Measurements from ENCODE around the gene ZNF446. TPM values are rescaled to one million over a fixed set of nuclear protein-coding genes. Genes with fewer than 3 reads are reported as not detected.
"Not testable (repeated sequence)": the region's sequence is repeated elsewhere in the genome, so short reads cannot be mapped to it uniquely, and the experiment has no call there.

Gene ZNF446
- total RNA-seq, 1 donor from 2014 or later: 6.6 TPM

- Mint-ChIP-seq H3K27ac (peak overlapping the region; percentile 64), H3K4me3 (peak overlapping the region; percentile 40), H3K27me3 (ENCODE audit: insufficient read depth) (no peaks in the 10 kb centered on the region), H3K9me3 (no peaks in the 10 kb centered on the region), H3K36me3 (ENCODE audit: low read depth) (peaks cover 12% of the 10 kb centered on the region), H3K4me1 (ENCODE audit: low read depth) (peaks cover 25% of the 10 kb centered on the region)
- DNase-seq (ENCODE audit: low spot score): no peak
- intact Hi-C loops (cut with micrococcal nuclease): no loop called here
These were observed 1.7 kb upstream of the ZNF446 start for GRCh38 chr19:58474291-58474996.

- peak overlapping the region; percentile 88 for H3K4me3 Mint-ChIP-seq
These were observed 997 bp upstream of the ZNF446 start for GRCh38 chr19:58474997-58475713.

GRCh38 chr19:58476498-58477015, 405 bp downstream of the ZNF446 start:
- H3K27ac Mint-ChIP-seq: peak overlapping the region; percentile 89
- peaks cover 25% of the 10 kb centered on the region for H3K4me1 Mint-ChIP-seq (ENCODE audit: low read depth)
- intact Hi-C loops (cut with micrococcal nuclease): loop anchor here (1.0 to 2.0 kb wide), 9 partner anchors 12 to 150 kb away; partner anchors contain the start of genes TRIM28, ZBTB45, ZNF584 and ZSCAN22
- no peaks in the 10 kb centered on the region for H3K9me3 Mint-ChIP-seq
- no peaks in the 10 kb centered on the region for H3K27me3 Mint-ChIP-seq (ENCODE audit: insufficient read depth)
- H3K36me3 Mint-ChIP-seq (ENCODE audit: low read depth): peaks cover 12% of the 10 kb centered on the region
- no peak for DNase-seq (ENCODE audit: low spot score)
- H3K4me3 Mint-ChIP-seq: peak overlapping the region; percentile 88

More at GRCh38 chr19:58474997-58475713, 997 bp upstream of the ZNF446 start:
- no peaks in the 10 kb centered on the region for H3K27me3 Mint-ChIP-seq (ENCODE audit: insufficient read depth)
- peaks cover 25% of the 10 kb centered on the region for H3K4me1 Mint-ChIP-seq (ENCODE audit: low read depth)
- no peaks in the 10 kb centered on the region for H3K9me3 Mint-ChIP-seq
- DNase-seq (ENCODE audit: low spot score): no peak
- H3K36me3 Mint-ChIP-seq (ENCODE audit: low read depth): peaks cover 12% of the 10 kb centered on the region
- intact Hi-C loops (cut with micrococcal nuclease): loop anchor here (1.0 kb wide), 7 partner anchors 8 to 1040 kb away; partner anchors contain the start of genes ERVK3-1, RPS5, ZNF132 and ZNF324
- H3K27ac Mint-ChIP-seq: peak overlapping the region; percentile 99

GRCh38 chr19:58477130-58477529, 978 bp downstream of the ZNF446 start:
- Mint-ChIP-seq H3K4me3 (peak overlapping the region; percentile 88), H3K27me3 (ENCODE audit: insufficient read depth) (no peaks in the 10 kb centered on the region), H3K27ac (peak overlapping the region; percentile 89), H3K36me3 (ENCODE audit: low read depth) (peaks cover 12% of the 10 kb centered on the region), H3K4me1 (ENCODE audit: low read depth) (peaks cover 25% of the 10 kb centered on the region), H3K9me3 (no peaks in the 10 kb centered on the region)
- DNase-seq (ENCODE audit: low spot score): no peak
- intact Hi-C loops (cut with micrococcal nuclease): loop anchor here (2.0 kb wide), 1 partner anchor 150 kb away; the partner anchor contains the start of gene ZSCAN22

- intact Hi-C loops (cut with micrococcal nuclease): loop anchor here (2.0 kb wide), 1 partner anchor 151 kb away; the partner anchor contains the start of gene ZSCAN22
- H3K4me3 Mint-ChIP-seq: no peak overlapping the region
- peaks cover 31% of the 10 kb centered on the region for H3K4me1 Mint-ChIP-seq (ENCODE audit: low read depth)
- no peak for DNase-seq (ENCODE audit: low spot score)
- peaks cover 11% of the 10 kb centered on the region for H3K36me3 Mint-ChIP-seq (ENCODE audit: low read depth)
- H3K9me3 Mint-ChIP-seq: no peaks in the 10 kb centered on the region
- no peaks in the 10 kb centered on the region for H3K27me3 Mint-ChIP-seq (ENCODE audit: insufficient read depth)
- peak overlapping the region; percentile 53 for H3K27ac Mint-ChIP-seq
These were observed 1.7 kb downstream of the ZNF446 start for GRCh38 chr19:58477871-58478270.

GRCh38 chr19:58479303-58479702, 3.2 kb downstream of the ZNF446 start:
- H3K27ac Mint-ChIP-seq: peak overlapping the region; percentile 65
- intact Hi-C loops (cut with micrococcal nuclease): no loop called here
- no peak for DNase-seq (ENCODE audit: low spot score)

GRCh38 chr19:58479736-58480480, 3.8 kb downstream of the ZNF446 start:
- H3K4me3 Mint-ChIP-seq: no peak overlapping the region
- DNase-seq (ENCODE audit: low spot score): no peak
- no peak overlapping the region for H3K27ac Mint-ChIP-seq
- H3K36me3 Mint-ChIP-seq (ENCODE audit: low read depth): peaks cover 10% of the 10 kb centered on the region
- no peaks in the 10 kb centered on the region for H3K27me3 Mint-ChIP-seq (ENCODE audit: insufficient read depth)
- peaks cover 24% of the 10 kb centered on the region for H3K4me1 Mint-ChIP-seq (ENCODE audit: low read depth)
- H3K9me3 Mint-ChIP-seq: no peaks in the 10 kb centered on the region
- intact Hi-C loops (cut with micrococcal nuclease): no loop called here

More at GRCh38 chr19:58479303-58479702, 3.2 kb downstream of the ZNF446 start:
- no peaks in the 10 kb centered on the region for H3K27me3 Mint-ChIP-seq (ENCODE audit: insufficient read depth)
- H3K4me1 Mint-ChIP-seq (ENCODE audit: low read depth): peaks cover 30% of the 10 kb centered on the region
- H3K9me3 Mint-ChIP-seq: no peaks in the 10 kb centered on the region
- peaks cover 10% of the 10 kb centered on the region for H3K36me3 Mint-ChIP-seq (ENCODE audit: low read depth)
- no peak overlapping the region for H3K4me3 Mint-ChIP-seq

- H3K27me3 Mint-ChIP-seq (ENCODE audit: insufficient read depth): no peaks in the 10 kb centered on the region
- no peaks in the 10 kb centered on the region for H3K9me3 Mint-ChIP-seq
- peaks cover 10% of the 10 kb centered on the region for H3K36me3 Mint-ChIP-seq (ENCODE audit: low read depth)
- no peak for DNase-seq (ENCODE audit: low spot score)
- intact Hi-C loops (cut with micrococcal nuclease): no loop called here
- peaks cover 18% of the 10 kb centered on the region for H3K4me1 Mint-ChIP-seq (ENCODE audit: low read depth)
- no peak overlapping the region for H3K4me3 Mint-ChIP-seq
- no peak overlapping the region for H3K27ac Mint-ChIP-seq
These were observed 4.3 kb downstream of the ZNF446 start for GRCh38 chr19:58480481-58480830.

GRCh38 chr19:58480831-58481230, 4.7 kb downstream of the ZNF446 start:
- no peaks in the 10 kb centered on the region for H3K9me3 Mint-ChIP-seq
- intact Hi-C loops (cut with micrococcal nuclease): no loop called here
- H3K27ac Mint-ChIP-seq: no peak overlapping the region
- H3K27me3 Mint-ChIP-seq (ENCODE audit: insufficient read depth): no peaks in the 10 kb centered on the region
- DNase-seq (ENCODE audit: low spot score): no peak
- peaks cover 10% of the 10 kb centered on the region for H3K36me3 Mint-ChIP-seq (ENCODE audit: low read depth)
- H3K4me1 Mint-ChIP-seq (ENCODE audit: low read depth): peaks cover 15% of the 10 kb centered on the region
- H3K4me3 Mint-ChIP-seq: no peak overlapping the region

GRCh38 chr19:58482372-58482771, 6.2 kb downstream of the ZNF446 start:
- Mint-ChIP-seq H3K27ac (no peak overlapping the region), H3K9me3 (no peaks in the 10 kb centered on the region), H3K27me3 (ENCODE audit: insufficient read depth) (no peaks in the 10 kb centered on the region), H3K4me3 (no peak overlapping the region), H3K36me3 (ENCODE audit: low read depth) (peaks cover 10% of the 10 kb centered on the region), H3K4me1 (ENCODE audit: low read depth) (peaks cover 6% of the 10 kb centered on the region)
- intact Hi-C loops (cut with micrococcal nuclease): no loop called here
- no peak for DNase-seq (ENCODE audit: low spot score)

GRCh38 chr19:58483776-58484175, 7.6 kb downstream of the ZNF446 start:
- intact Hi-C loops (cut with micrococcal nuclease): no loop called here

GRCh38 chr19:58484349-58484748, 8.2 kb downstream of the ZNF446 start:
- H3K27me3 Mint-ChIP-seq (ENCODE audit: insufficient read depth); intact Hi-C loops (cut with micrococcal nuclease); H3K36me3 Mint-ChIP-seq (ENCODE audit: low read depth); DNase-seq (ENCODE audit: low spot score); H3K4me3 Mint-ChIP-seq; H3K27ac Mint-ChIP-seq; H3K9me3 Mint-ChIP-seq: not testable (repeated sequence)
- peaks cover 12% of the 10 kb centered on the region for H3K4me1 Mint-ChIP-seq (ENCODE audit: low read depth)

More at GRCh38 chr19:58483776-58484175, 7.6 kb downstream of the ZNF446 start:
- Mint-ChIP-seq H3K27ac (no peak overlapping the region), H3K4me1 (ENCODE audit: low read depth) (peaks cover 6% of the 10 kb centered on the region), H3K4me3 (no peak overlapping the region), H3K9me3 (no peaks in the 10 kb centered on the region), H3K27me3 (ENCODE audit: insufficient read depth) (no peaks in the 10 kb centered on the region), H3K36me3 (ENCODE audit: low read depth) (peaks cover 10% of the 10 kb centered on the region)
- DNase-seq (ENCODE audit: low spot score): no peak
